H9 (cell line): Measurements from ENCODE around the gene PEDS1. TPM values are rescaled to one million over a fixed set of nuclear protein-coding genes. Genes with fewer than 3 reads are reported as not detected.
A peak's percentile ranks its signal among the peaks of the same experiment; 100 is the strongest.

ENCODE experiments used
- DNase-seq: peaks from one replicate; pipeline ENCODE4 v3.0.0-alpha.2; 2017
- H2AFZ ChIP-seq: one replicate; pipeline ENCODE4 v1.6.1; 2013; ENCODE audit warnings: mild to moderate bottlenecking, low read length, control low read depth, moderate library complexity
- H2AK5ac ChIP-seq: 2 replicates; pipeline ENCODE4 v1.6.1; 2013; ENCODE audit warnings: low read length, control low read depth, mixed read lengths; ENCODE audit not compliant: insufficient read length
- H2BK120ac ChIP-seq: one replicate; pipeline ENCODE4 v1.6.1; 2013; ENCODE audit warnings: low read depth, mild to moderate bottlenecking, low read length, control low read depth, inconsistent platforms; ENCODE audit not compliant: poor library complexity, severe bottlenecking
- H2BK12ac ChIP-seq: 2 replicates; pipeline ENCODE4 v1.6.1; 2013; ENCODE audit warnings: low read length, control low read depth, mixed read lengths, low read depth; ENCODE audit not compliant: insufficient read length
- H2BK15ac ChIP-seq: 2 replicates; pipeline ENCODE4 v1.6.1; 2013; ENCODE audit warnings: low read depth, low read length, control low read depth
- H2BK20ac ChIP-seq: one replicate; pipeline ENCODE4 v1.6.1; 2013; ENCODE audit warnings: low read depth, mild to moderate bottlenecking, low read length, control low read depth, inconsistent platforms; ENCODE audit not compliant: poor library complexity, severe bottlenecking
- H2BK5ac ChIP-seq: 2 replicates; pipeline ENCODE4 v1.6.1; 2013; ENCODE audit warnings: low read length, control low read depth, mixed read lengths; ENCODE audit not compliant: insufficient read length
- H3K14ac ChIP-seq: 2 replicates; pipeline ENCODE4 v1.6.1; 2013; ENCODE audit warnings: low read length, control low read depth; ENCODE audit not compliant: insufficient read depth
- H3K18ac ChIP-seq: 2 replicates; pipeline ENCODE4 v1.6.1; 2013; ENCODE audit warnings: low read depth, mild to moderate bottlenecking, mixed read lengths, low read length, control low read depth; ENCODE audit not compliant: insufficient read length
- H3K23ac ChIP-seq: 2 replicates; pipeline ENCODE4 v1.6.1; 2013; ENCODE audit warnings: low read length, control low read depth, mixed read lengths, low read depth; ENCODE audit not compliant: insufficient read length
- H3K23me2 ChIP-seq: 2 replicates; pipeline ENCODE4 v1.6.1; 2013; ENCODE audit warnings: low read depth, mild to moderate bottlenecking, mixed read lengths, low read length, control low read depth; ENCODE audit not compliant: insufficient read length, poor library complexity, severe bottlenecking
- H3K27ac ChIP-seq: 2 replicates; pipeline ENCODE4 v1.5.1; 2013; ENCODE audit warnings: low read length, control low read depth, mixed read lengths, low read depth; ENCODE audit not compliant: insufficient read length
- H3K27me3 ChIP-seq: 2 replicates; pipeline ENCODE4 v1.6.1; 2013; ENCODE audit warnings: low read length, control low read depth, inconsistent platforms; ENCODE audit not compliant: insufficient read depth
- H3K4ac ChIP-seq: 2 replicates; pipeline ENCODE4 v1.6.1; 2013; ENCODE audit warnings: low read depth, mild to moderate bottlenecking, control low read depth, inconsistent platforms, low read length, moderate library complexity
- H3K4me1 ChIP-seq: 2 replicates; pipeline ENCODE4 v1.6.1; 2013; ENCODE audit warnings: low read length, control low read depth, inconsistent platforms; ENCODE audit not compliant: insufficient read depth
- H3K4me2 ChIP-seq: 2 replicates; pipeline ENCODE4 v1.6.1; 2013; ENCODE audit warnings: low read length, control low read depth, mixed read lengths; ENCODE audit not compliant: insufficient read length, insufficient read depth
- H3K56ac ChIP-seq: 2 replicates; pipeline ENCODE4 v1.6.1; 2013; ENCODE audit warnings: low read depth, mild to moderate bottlenecking, mixed read lengths, low read length, control low read depth; ENCODE audit not compliant: insufficient read length
- H3K79me1 ChIP-seq: 2 replicates; pipeline ENCODE4 v1.6.1; 2013; ENCODE audit warnings: low read depth, mild to moderate bottlenecking, moderate library complexity, low read length, control low read depth, inconsistent platforms; ENCODE audit not compliant: insufficient read depth, poor library complexity, severe bottlenecking
- H3K79me2 ChIP-seq: 2 replicates; pipeline ENCODE4 v1.6.1; 2013; ENCODE audit warnings: low read length, control low read depth, inconsistent platforms; ENCODE audit not compliant: insufficient read depth
- H3K9ac ChIP-seq: 2 replicates; pipeline ENCODE4 v1.6.1; 2013; ENCODE audit warnings: low read length, control low read depth, mixed read lengths; ENCODE audit not compliant: insufficient read length; ENCODE audit errors: extremely low read depth
- H3K9me3 ChIP-seq: one replicate; pipeline ENCODE4 v1.6.1; 2013; ENCODE audit warnings: low read depth, low read length, inconsistent platforms; ENCODE audit not compliant: control insufficient read depth
- H3T11ph ChIP-seq: one replicate; pipeline ENCODE4 v1.6.1; 2013; ENCODE audit warnings: mild to moderate bottlenecking, low read length, control low read depth, inconsistent platforms
- H4K20me1 ChIP-seq: one replicate; pipeline ENCODE4 v1.6.1; 2013; ENCODE audit not compliant: control insufficient read depth, insufficient read length, insufficient read depth
- H4K5ac ChIP-seq: 2 replicates; pipeline ENCODE4 v1.6.1; 2013; ENCODE audit warnings: low read depth, mild to moderate bottlenecking, mixed read lengths, low read length, control low read depth; ENCODE audit not compliant: insufficient read length
- H4K8ac ChIP-seq: replicated peaks from 2 replicates; pipeline ENCODE4 v1.6.1; 2013; ENCODE audit warnings: low read length, control low read depth, mixed read lengths, low read depth; ENCODE audit not compliant: insufficient read length
- H4K91ac ChIP-seq: 2 replicates; pipeline ENCODE4 v1.6.1; 2013; ENCODE audit warnings: low read depth, mild to moderate bottlenecking, moderate library complexity, mixed read lengths, low read length, control low read depth; ENCODE audit not compliant: insufficient read length
- H3K27ac Mint-ChIP-seq, 3 experiments: 2 replicates in 2 of 3; 3 replicates in 1 of 3; pipeline ENCODE4 v1.8.0; 2020 to 2021; ENCODE audit warnings: mixed read lengths in 3 of 3, mild to moderate bottlenecking in 1 of 3, moderate library complexity in 1 of 3
- H3K27me3 Mint-ChIP-seq: 2 replicates; pipeline ENCODE4 v1.8.0; 2021; ENCODE audit warnings: low read depth, mild to moderate bottlenecking, moderate library complexity, mixed read lengths
- H3K36me3 Mint-ChIP-seq, 3 experiments: 2 replicates in 2 of 3; 3 replicates in 1 of 3; pipeline ENCODE4 v1.8.0; 2020 to 2021; ENCODE audit warnings: low read depth in 3 of 3, mixed read lengths in 3 of 3; ENCODE audit not compliant: insufficient read depth in 1 of 3
- H3K4me1 Mint-ChIP-seq, 2 experiments: 2 replicates each; pipeline ENCODE4 v1.8.0; 2020; ENCODE audit warnings: mixed read lengths in 2 of 2
- H3K4me3 Mint-ChIP-seq, 2 experiments: 2 replicates in 1 of 2; 3 replicates in 1 of 2; pipeline ENCODE4 v1.8.0; 2020 to 2021; ENCODE audit warnings: mild to moderate bottlenecking in 2 of 2, mixed read lengths in 2 of 2, moderate library complexity in 1 of 2
- H3K9me3 Mint-ChIP-seq, 2 experiments: 2 replicates in 1 of 2; 3 replicates in 1 of 2; pipeline ENCODE4 v1.8.0; 2020; ENCODE audit warnings: mild to moderate bottlenecking in 2 of 2, mixed read lengths in 2 of 2, moderate library complexity in 1 of 2
- WGBS: extraction: QIAGEN DNeasy Blood & Tissue Kit; methylation state at CpG from one replicate; pipeline ENCODE4 v1.1.7; 2013; ENCODE audit warnings: missing lambda C conversion rate, low lambda C conversion rate, mixed read lengths; ENCODE audit not compliant: insufficient read length; ENCODE audit errors: extremely low coverage; 5-methylcytosine and 5-hydroxymethylcytosine counted together
- total RNA-seq: library from RNA; stranded (reverse); gene quantifications from 2 replicates; pipeline ENCODE4 v1.2.1, GENCODE V29; 2021
- TF ChIP-seq, protein P1 (sequence below): fragments of 200-600 bp; sonication (generic); conservative IDR thresholded peaks from 3 replicates; pipeline ENCODE4 v1.8.0; 2021; ENCODE audit warnings: antibody characterized with exemption, mild to moderate bottlenecking

PEDS1 gene
- total RNA-seq, 1 experiment from 2014 or later: 29.3 TPM

DNA sequence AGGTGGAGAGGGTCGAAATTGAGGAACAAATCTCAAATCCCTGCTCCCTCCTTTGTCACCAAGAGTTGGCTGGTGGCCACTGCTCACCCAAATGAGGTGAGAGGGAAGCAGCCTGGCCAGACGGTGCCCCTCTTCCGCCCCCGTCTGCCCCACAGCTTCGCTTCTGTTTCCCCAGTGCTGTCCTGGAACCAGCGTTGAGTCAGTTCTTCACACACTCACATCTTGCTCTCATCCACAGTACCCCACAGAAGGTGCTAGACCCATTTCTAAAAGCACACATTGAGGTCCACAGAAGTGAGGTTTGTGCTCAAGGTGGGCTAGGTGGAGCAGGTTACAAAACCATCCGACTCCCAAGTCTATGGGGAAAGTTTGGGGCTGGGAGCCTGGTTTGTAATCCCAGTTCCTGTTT lies 40.9 kb upstream of the PEDS1 start:
- H2AK5ac ChIP-seq: no peak overlapping the region
- H4K20me1 ChIP-seq: peaks cover 3% of the 10 kb centered on the region
- no peaks in the 10 kb centered on the region for H3K27me3 ChIP-seq
- peaks cover 2 to 7% (median 3%) of the 10 kb centered on the region in 3 experiments for H3K36me3 Mint-ChIP-seq
- no peak overlapping the region for H3K56ac ChIP-seq
- WGBS: no CpG with 5 or more reads among the region's 7 CpGs
- H3K4me3 Mint-ChIP-seq: peak overlapping the region in 1 of 2 experiments; percentile 33; a peak in 3 of 5 replicates
- H3K27me3 Mint-ChIP-seq: no peaks in the 10 kb centered on the region; the same call in 1 of the 2 replicates
- H3K4me1 Mint-ChIP-seq: peaks cover 38 to 51% of the 10 kb centered on the region in 2 experiments
- no peaks in the 10 kb centered on the region for H3K9me3 ChIP-seq
- H3K9me3 Mint-ChIP-seq: peaks cover 2 to 6% of the 10 kb centered on the region in 2 experiments
- H2BK12ac ChIP-seq: no peak overlapping the region
- no peak overlapping the region for H2BK20ac ChIP-seq
- H3K27ac ChIP-seq: no peak overlapping the region
- H3K23ac ChIP-seq: no peak overlapping the region
- no peak overlapping the region for H4K91ac ChIP-seq
- H3K4me1 ChIP-seq: peaks cover 3% of the 10 kb centered on the region; the same call in 1 of the 2 replicates
- no peak overlapping the region for H3K9ac ChIP-seq
- DNase-seq: no peak
- H3K4ac ChIP-seq: no peak overlapping the region
- H3K18ac ChIP-seq: no peak overlapping the region
- TF ChIP-seq, protein P1, sequence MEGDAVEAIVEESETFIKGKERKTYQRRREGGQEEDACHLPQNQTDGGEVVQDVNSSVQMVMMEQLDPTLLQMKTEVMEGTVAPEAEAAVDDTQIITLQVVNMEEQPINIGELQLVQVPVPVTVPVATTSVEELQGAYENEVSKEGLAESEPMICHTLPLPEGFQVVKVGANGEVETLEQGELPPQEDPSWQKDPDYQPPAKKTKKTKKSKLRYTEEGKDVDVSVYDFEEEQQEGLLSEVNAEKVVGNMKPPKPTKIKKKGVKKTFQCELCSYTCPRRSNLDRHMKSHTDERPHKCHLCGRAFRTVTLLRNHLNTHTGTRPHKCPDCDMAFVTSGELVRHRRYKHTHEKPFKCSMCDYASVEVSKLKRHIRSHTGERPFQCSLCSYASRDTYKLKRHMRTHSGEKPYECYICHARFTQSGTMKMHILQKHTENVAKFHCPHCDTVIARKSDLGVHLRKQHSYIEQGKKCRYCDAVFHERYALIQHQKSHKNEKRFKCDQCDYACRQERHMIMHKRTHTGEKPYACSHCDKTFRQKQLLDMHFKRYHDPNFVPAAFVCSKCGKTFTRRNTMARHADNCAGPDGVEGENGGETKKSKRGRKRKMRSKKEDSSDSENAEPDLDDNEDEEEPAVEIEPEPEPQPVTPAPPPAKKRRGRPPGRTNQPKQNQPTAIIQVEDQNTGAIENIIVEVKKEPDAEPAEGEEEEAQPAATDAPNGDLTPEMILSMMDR: no peak
- peaks cover 1% of the 10 kb centered on the region; the same call in 1 of the 2 replicates for H3K79me2 ChIP-seq
- H3K23me2 ChIP-seq: peaks cover 5% of the 10 kb centered on the region
- H3K14ac ChIP-seq: no peak overlapping the region; the same call in 1 of the 2 replicates
- H3K27ac Mint-ChIP-seq: peak overlapping the region; percentile 35 to 74 (median 72); a peak in 3 of 7 replicates
- no peak overlapping the region for H2AFZ ChIP-seq
- H3K4me2 ChIP-seq: no peak overlapping the region
- H3K79me1 ChIP-seq: no peaks in the 10 kb centered on the region
- H3T11ph ChIP-seq: no peak overlapping the region
- no peak overlapping the region for H2BK15ac ChIP-seq
- H4K8ac ChIP-seq: no peak overlapping the region
- no peak overlapping the region for H4K5ac ChIP-seq
- no peak overlapping the region for H2BK120ac ChIP-seq
- H2BK5ac ChIP-seq: no peak overlapping the region
